ENCODE data around the gene FSHR.

- TF ChIP-seq, protein P1, sequence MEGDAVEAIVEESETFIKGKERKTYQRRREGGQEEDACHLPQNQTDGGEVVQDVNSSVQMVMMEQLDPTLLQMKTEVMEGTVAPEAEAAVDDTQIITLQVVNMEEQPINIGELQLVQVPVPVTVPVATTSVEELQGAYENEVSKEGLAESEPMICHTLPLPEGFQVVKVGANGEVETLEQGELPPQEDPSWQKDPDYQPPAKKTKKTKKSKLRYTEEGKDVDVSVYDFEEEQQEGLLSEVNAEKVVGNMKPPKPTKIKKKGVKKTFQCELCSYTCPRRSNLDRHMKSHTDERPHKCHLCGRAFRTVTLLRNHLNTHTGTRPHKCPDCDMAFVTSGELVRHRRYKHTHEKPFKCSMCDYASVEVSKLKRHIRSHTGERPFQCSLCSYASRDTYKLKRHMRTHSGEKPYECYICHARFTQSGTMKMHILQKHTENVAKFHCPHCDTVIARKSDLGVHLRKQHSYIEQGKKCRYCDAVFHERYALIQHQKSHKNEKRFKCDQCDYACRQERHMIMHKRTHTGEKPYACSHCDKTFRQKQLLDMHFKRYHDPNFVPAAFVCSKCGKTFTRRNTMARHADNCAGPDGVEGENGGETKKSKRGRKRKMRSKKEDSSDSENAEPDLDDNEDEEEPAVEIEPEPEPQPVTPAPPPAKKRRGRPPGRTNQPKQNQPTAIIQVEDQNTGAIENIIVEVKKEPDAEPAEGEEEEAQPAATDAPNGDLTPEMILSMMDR (optimal IDR thresholded peaks at IDR 0.05 in 1 of 3, IDR thresholded peaks at IDR 0.05 in 1 of 3, conservative IDR thresholded peaks at IDR 0.05 in 1 of 3; ENCODE audit: extremely low read depth in 1 of 3, insufficient read depth in 2 of 3, low read length in 3 of 3) = no peak
- TF ChIP-seq EZH2 (IDR thresholded peaks at IDR 0.05; ENCODE audit: low read length) = no peak
These were observed 84.5 kb downstream of the FSHR start for GRCh38 chr2:49069829-49070228.
